ENCODE measurements around the gene SELENOP. TPM values are rescaled to one million over a fixed set of nuclear protein-coding genes. Genes with fewer than 3 reads are reported as not detected.

Gene SELENOP
- total and polyA plus RNA-seq, 2 of the 8 experiments (the other 6 are each of a cell fraction or from before 2014, with no cell fraction given), result 5.5 to 19.4 TPM

GRCh38 chr5:42798284-42799240 lies 13.1 kb downstream of the SELENOP start:
- ChIA-PET POLR2A (ENCODE audit: partially characterized antibody) (no interaction called here), CTCF (ENCODE audit: partially characterized antibody) (interaction anchor here (0.8 kb wide), 1 partner anchor 627 kb away, joined by 3 read pairs; no protein-coding TSS in a partner anchor)
- no peak overlapping the region for H3K23ac ChIP-seq (ENCODE audit: insufficient read length)
- DNase-seq (ENCODE audit: low read depth in 1 of 2, low spot score in 2 of 2) (no peak), FAIRE-seq (no peak)
- H3K18ac ChIP-seq (ENCODE audit: extremely low read depth, low read length), result no peak overlapping the region
- no peak overlapping the region for H2BK5ac ChIP-seq (ENCODE audit: low read depth, low read length)
- no peak overlapping the region for H3K4me2 ChIP-seq (ENCODE audit: insufficient read depth in 1 of 2, low read depth in 2 of 2, low read length in 2 of 2)
- no peaks in the 10 kb centered on the region for H3K79me1 ChIP-seq (ENCODE audit: low read depth, low read length)
- no peak overlapping the region for H3K4ac ChIP-seq (replicated peaks; ENCODE audit: insufficient read length, low read depth, low read length)
- H3K23me2 ChIP-seq (ENCODE audit: low read depth, low read length), result peaks cover 2% of the 10 kb centered on the region; the same call in 1 of the 2 replicates
- H4K8ac ChIP-seq (ENCODE audit: extremely low read depth, insufficient read depth, low read length), result no peak overlapping the region
- no peak overlapping the region for H4K5ac ChIP-seq (ENCODE audit: insufficient read length, low read depth, low read length)
- no peak overlapping the region for H3K9ac ChIP-seq (replicated peaks in 1 of 4; ENCODE audit: extremely low read depth in 1 of 4, low read depth in 3 of 4, low read length in 3 of 4)
- no peak overlapping the region for H3K14ac ChIP-seq (ENCODE audit: insufficient read length)
- 91 to 100% methylated on average over 1 to 6 of the region's 6 CpGs for WGBS, 2 experiments (ENCODE audit: extremely low coverage in 1 of 2, insufficient coverage in 1 of 2, insufficient read length in 1 of 2, insufficient replicate concordance in 2 of 2, low coverage in 1 of 2, low lambda C conversion rate in 2 of 2, missing lambda C conversion rate in 1 of 2)
- no peaks in the 10 kb centered on the region for H3K9me3 ChIP-seq (ENCODE audit: insufficient read depth in 2 of 2, low read depth in 1 of 2, low read length in 1 of 2)
- H3K79me2 ChIP-seq (ENCODE audit: control insufficient read depth in 1 of 2, insufficient read depth in 2 of 2, low read length in 2 of 2), result no peaks in the 10 kb centered on the region
- no peak overlapping the region for H3K56ac ChIP-seq (replicated peaks; ENCODE audit: insufficient read length, low read depth, low read length)
- H4K91ac ChIP-seq (replicated peaks; ENCODE audit: insufficient read length, low read length), result no peak overlapping the region
- H3K36me3 ChIP-seq (ENCODE audit: control insufficient read depth in 2 of 4, insufficient read depth in 4 of 4, low read length in 3 of 4), result peaks cover 0 to 11% (median 3%) of the 10 kb centered on the region in 4 experiments; a peak in 2 of 8 replicates
- H3K27me3 ChIP-seq (replicated peaks in 1 of 4; ENCODE audit: control insufficient read depth in 3 of 4, extremely low read depth in 1 of 4, insufficient read depth in 3 of 4, low read length in 3 of 4), result no peaks in the 10 kb centered on the region
- no peak overlapping the region for H2BK20ac ChIP-seq (ENCODE audit: low read length)
- no peak overlapping the region for H2BK12ac ChIP-seq (ENCODE audit: low read depth, low read length)
- no peak overlapping the region for H2AFZ ChIP-seq (ENCODE audit: low read length)
- H2BK15ac ChIP-seq (ENCODE audit: low read length), result no peak overlapping the region
- H3K4me1 ChIP-seq (replicated peaks in 1 of 4; ENCODE audit: control insufficient read depth in 3 of 4, insufficient read depth in 4 of 4, low read length in 3 of 4), result no peaks in the 10 kb centered on the region
- H2BK120ac ChIP-seq (replicated peaks; ENCODE audit: low read depth, low read length), result no peak overlapping the region
- H4K20me1 ChIP-seq (replicated peaks in 1 of 2; ENCODE audit: control insufficient read depth in 1 of 2, insufficient read depth in 2 of 2, low read length in 2 of 2), result no peaks in the 10 kb centered on the region
- no peak overlapping the region for H2AK5ac ChIP-seq (ENCODE audit: low read depth, low read length)
- H3K4me3 ChIP-seq (ENCODE audit: extremely low read depth in 1 of 4, insufficient read depth in 2 of 4, low read depth in 3 of 4, low read length in 4 of 4), result no peak overlapping the region
- H3K27ac ChIP-seq (ENCODE audit: low read depth, low read length), result no peak overlapping the region
- no peak for TF ChIP-seq MAX (IDR thresholded peaks at IDR 0.05)
- TF ChIP-seq ASH2L (IDR thresholded peaks at IDR 0.05; ENCODE audit: low read length), result no peak
- no peak for TF ChIP-seq CHD2 (IDR thresholded peaks at IDR 0.05; ENCODE audit: low read length)
- no peak for TF ChIP-seq TAF7 (optimal IDR thresholded peaks at IDR 0.05; ENCODE audit: borderline replicate concordance, low read depth, low read length)
- no peak for TF ChIP-seq BACH1 (IDR thresholded peaks at IDR 0.05; ENCODE audit: low read length)
- TF ChIP-seq MAFK (IDR thresholded peaks at IDR 0.05; ENCODE audit: low read depth, low read length), result no peak
- TF ChIP-seq RNF2 (IDR thresholded peaks at IDR 0.05; ENCODE audit: borderline replicate concordance, low read depth, low read length, missing control alignments, poor library complexity, severe bottlenecking), result no peak
- TF ChIP-seq RAD21 (IDR thresholded peaks at IDR 0.05 in 1 of 2, conservative IDR thresholded peaks at IDR 0.05 in 1 of 2; ENCODE audit: low read depth in 2 of 2, low read length in 2 of 2), result no peak
- TF ChIP-seq SUZ12 (IDR thresholded peaks at IDR 0.05; ENCODE audit: low read length), result no peak
- TF ChIP-seq CBX5 (IDR thresholded peaks at IDR 0.05; ENCODE audit: low read depth, low read length), result no peak
- no peak for TF ChIP-seq CREB1 (IDR thresholded peaks at IDR 0.05)
- TF ChIP-seq RFX5 (IDR thresholded peaks at IDR 0.05; ENCODE audit: borderline replicate concordance, low read depth, low read length), result no peak
